Measurements from ENCODE around the gene PRKCA.
"Not testable (repeated sequence)": the region's sequence is repeated elsewhere in the genome, so short reads cannot be mapped to it uniquely, and the experiment has no call there.

Gene PRKCA

DNA sequence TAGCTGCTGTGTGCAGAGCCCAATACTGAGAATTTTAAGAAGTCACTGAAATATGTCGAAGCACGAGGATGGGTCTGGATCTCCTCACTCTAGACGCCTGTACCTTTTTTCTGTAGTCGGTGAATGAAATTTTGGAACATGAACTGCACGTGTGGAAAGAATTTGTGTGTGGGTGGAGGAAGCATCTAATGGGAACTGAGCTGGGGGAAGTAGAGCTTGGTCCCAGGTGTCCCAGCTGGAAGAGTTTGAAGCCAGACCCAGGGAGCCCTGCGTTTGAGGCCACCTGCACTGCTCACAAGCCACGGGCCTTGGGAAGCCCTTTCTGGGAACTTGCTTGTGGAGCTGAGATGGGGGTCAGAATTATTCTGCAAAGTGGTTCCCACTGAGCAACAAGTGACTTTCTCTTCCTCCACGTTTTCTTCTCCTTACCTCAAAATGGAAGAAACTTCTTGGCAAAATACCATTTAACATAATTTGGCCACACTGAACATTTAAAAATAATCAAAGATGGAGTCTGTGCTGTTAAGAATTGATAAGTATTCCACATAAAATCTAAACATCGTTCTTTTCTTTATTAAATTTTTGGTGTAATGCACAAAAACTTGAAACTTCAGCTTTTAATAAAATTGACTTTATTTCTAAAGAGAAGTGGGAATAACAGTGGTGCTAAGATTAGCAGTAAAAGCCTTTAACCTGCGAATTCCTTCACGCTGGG lies 163.8 kb downstream of the PRKCA start:
- DNase-seq (ENCODE audit: low read depth in 2 of 2): no peak

DNA sequence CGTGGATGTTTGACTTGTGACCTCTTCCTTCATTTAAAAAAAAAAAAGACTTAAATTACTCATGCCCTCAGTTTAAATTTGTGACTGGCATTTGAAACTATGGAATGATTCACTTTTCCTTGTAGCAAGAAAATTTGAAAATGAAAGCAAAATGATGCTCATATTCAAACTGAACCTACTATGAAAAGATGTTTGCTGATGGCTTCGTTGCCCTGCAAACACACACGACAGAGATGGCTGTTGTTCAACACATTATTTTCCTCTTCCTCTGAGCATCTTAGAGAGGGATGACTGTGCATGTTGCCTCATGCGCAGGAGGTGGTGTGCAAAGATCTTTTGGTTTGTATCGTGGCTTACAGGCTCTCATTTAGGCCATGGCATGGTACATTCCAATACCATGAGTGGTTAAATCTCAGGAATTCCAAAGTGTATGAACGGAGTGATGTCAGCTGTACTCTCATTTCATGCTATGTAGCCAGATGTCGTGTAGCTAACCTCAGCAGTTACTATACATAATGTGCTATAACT lies 164.5 kb downstream of the PRKCA start:
- no peak for DNase-seq (ENCODE audit: low read depth in 2 of 2)

DNA sequence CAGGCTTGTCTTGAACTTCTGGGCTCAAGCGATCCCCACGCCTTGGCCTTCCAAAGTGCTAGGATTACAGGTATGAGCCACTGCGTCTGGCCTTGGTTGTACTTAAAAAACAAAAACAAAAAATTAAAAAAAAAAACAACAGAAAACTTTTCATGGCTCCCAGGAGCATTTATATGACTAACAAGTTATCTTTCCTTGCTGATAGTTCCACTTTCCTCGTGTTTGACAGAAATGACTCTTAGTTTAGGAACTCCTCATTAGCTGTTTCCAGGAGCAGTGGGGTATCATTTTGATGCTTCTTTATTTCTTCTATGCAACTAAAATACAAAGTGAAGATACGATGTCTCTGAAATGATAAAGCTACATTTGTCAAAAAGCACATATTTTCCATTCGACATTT lies 165.4 kb downstream of the PRKCA start:
- DNase-seq (ENCODE audit: low read depth in 2 of 2): no peak

DNA sequence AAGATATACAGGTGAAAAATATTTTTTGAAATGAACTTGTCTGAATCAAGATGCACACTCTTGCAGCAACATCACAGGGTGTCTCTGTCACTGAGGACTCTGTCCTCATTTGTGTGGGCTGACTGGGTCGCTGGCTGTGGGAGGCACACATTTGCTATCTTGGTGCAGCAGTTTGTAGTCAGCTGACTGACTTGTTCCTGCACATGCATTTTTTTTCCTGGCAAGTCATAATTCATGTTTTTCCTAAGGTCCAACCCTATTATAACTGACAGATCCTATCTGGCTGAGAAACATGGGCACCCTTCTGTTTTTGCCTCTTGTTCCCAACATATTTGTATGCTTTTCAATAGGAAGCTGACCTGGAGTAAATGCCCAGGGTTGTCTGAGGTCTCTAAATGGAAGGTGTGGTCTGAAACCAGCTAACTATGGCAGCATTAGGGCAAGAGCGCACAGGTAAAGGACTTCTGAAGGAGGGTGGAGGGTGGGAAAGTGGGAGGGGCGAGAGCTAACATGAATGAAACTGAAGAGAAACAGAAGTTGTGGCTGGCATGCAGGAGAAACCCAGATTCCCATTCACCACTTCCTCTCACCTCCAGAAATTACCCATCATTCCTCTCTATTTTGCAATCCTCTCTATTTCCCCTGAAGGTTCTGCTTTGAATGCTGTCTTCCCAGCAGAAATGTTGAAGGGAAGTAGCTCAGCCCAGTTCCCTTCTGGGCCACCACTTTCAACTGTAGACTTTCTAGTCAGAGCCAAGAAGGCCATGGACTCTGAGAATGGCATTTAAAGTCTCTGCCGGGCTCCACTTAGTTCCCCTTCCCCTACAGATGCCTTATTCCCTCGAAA lies 166.1 kb downstream of the PRKCA start:
- DNase-seq (ENCODE audit: low read depth in 2 of 2): no peak

DNA sequence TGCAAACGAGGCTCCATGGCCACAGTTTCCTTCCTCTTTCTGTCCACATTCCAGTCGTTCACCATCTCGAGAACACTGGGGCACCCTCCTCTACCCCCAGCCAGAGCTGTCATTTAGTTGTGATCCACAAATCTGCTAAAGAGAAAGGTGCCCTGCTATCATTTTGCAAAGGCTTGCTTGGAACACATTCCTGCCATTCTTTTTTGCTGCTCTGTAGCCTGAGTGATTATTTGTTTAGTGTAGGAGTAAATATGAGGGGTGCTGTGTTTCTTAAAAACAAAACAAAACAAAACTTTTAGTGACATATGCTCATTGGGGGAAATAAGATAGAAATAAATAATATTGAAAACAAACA lies 166.7 kb downstream of the PRKCA start:
- no peak for DNase-seq (ENCODE audit: low read depth in 2 of 2)

DNA sequence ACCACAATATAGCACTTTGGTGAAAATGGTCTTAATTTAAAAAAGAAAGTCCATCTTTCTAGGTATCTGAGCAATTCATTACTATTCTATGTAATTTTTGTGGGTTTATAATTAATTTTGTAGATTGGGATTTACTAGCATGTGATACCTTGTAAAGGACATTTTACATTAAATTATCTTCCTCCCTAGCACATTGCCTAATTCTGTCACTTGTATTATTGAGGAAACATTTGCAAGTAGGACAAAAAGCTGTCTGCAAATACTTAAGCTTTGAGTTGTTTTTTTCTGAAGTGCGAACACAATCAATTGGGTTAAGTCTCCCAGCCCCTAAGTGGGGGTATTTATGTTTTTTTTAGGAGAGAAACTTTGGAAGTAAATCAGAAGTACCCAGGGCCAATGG lies 167.0 kb downstream of the PRKCA start:
- DNase-seq (ENCODE audit: low read depth in 2 of 2): no peak

DNA sequence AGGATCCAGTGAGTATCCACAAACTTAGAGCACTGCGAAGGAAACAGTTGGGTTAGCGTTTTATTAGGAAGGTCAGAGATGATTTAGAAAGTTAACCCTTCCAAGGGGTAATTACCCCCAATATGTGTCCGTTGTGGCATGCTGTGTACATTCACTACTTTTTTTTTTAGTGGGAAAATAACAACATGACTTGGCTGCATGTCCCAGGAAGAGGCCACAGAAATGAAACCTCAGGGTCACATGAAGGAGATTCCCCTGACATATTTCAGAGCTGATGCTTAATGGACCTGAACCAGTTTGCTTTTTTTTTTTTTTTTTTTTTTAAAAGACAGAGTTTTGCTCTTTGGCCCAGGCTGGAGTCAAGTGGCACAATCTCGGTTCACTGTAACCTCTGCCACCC lies 167.5 kb downstream of the PRKCA start:
- no peak for DNase-seq (ENCODE audit: low read depth in 2 of 2)

DNA sequence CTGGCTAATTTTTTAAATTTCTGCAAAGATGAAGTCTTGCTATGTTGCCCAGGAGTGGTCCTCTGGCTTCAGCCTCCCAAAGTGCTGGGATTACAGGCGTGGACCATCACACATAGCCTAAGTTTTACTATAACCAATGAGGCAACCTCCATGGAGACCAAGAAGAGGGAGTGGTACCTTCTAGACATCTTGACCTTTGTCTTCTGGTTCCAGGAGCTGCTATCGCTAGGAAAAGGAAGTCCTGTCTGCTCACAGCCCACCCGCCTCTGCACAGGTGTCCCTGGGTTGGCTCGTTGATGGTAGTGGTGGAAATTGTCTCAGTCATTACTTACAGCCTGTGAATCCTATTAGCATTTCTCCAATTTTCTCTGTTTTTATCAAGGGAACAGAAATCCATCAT lies 169.7 kb downstream of the PRKCA start:
- DNase-seq (ENCODE audit: low read depth in 2 of 2): no peak

DNA sequence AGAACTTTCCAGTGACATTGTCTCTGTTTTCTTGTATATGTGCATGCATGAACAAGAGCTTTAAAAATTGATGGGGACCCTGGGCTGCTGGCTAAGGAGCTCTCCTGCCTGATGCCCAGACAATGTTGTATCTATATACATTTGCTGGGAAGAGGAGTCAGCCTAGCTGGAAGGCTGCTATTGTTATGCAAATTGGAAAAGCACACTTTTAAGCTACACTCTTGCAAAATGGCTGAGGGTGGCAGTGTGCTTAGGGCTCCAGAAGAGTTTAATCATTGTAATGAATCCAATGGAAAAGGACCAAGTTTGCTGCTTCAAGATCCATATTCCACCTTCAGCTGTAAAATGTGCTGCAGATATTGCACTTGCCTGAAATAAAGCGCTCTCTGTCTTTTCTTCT lies 171.8 kb downstream of the PRKCA start:
- DNase-seq (ENCODE audit: low read depth in 2 of 2): no peak

DNA sequence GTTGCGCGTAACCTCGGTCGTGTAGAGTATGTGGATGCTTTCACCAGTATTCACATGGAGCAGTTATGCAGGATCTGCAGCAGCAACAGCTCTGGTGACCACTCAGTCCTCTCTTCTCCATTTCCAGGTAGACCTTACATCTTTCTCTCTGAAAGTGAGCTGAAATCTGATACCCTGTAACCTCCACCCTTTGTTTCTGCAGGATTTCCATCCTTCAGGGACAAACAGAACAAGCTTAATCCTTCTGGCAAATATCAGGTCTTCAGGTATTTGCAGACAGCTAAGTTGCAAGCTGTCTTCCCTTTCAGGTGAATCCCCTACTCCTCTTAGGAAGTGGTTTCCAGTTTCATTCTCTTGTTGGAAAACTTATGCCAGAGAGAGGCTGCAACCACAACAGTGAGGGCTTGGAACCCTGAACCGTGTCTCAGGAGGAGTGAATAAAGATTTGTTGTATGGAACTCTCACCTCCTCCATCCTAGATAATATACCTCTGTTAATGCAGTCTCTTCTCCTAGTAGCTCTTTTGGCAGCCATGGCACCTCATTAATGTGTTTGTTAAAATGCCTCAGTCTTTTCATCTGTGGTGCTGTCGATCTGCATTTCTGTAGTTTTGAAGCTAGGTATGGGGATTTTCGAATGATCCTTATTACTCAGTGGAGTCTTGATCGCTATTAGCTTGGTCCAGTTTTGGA lies 172.5 kb downstream of the PRKCA start:
- DNase-seq (ENCODE audit: low read depth in 2 of 2): no peak

DNA sequence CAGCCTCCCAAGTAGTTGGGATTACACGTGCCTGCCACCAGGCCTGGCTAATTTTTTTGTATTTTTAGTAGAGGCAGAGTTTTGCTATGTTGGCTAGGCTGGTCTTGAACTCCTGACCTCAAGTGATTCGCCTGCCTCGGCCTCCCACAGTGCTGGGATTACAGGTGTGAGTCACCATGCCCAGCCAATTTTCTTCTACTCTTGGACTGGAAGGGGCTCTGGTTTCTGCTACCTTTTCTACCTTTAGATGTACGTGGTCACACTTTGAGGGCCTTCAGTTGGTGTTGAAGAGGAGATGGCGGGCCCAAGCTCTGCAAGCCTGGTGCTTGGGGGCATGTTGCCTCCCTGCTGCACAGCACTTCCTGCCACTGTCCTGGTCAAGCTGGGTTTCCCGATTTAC lies 173.6 kb downstream of the PRKCA start:
- no peak for DNase-seq (ENCODE audit: low read depth in 2 of 2)

DNA sequence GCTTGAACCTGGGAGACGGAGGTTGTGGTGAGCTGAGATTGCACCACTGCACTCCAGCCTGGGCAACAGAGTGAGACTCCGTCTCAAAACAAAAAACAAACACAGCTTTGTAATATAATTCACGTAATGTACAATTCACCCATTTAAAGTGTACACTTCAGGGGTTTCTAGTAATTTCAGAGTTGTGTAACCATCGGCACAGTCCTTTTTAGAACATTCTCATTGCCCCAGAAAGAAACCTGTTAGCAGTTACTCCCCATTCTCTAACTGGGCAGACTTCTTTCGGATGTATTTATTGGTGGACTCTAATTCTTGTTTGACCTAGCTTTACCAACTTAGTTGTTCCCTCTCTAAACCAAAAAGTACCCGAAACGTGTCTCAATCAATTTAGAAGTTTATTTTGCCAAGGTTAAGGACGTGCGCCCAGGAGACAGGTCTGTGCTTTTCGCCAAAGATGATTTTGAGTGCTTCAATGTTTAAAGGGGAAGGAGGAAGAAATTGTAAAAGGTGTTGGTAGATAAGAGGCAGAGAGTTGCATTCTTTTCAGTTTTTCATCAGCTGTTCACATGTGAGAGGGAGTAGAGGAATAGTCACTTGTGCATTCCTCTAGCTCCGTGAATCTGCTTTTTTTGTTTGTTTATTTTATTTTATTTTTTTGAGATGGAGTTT lies 175.3 kb downstream of the PRKCA start:
- DNase-seq (ENCODE audit: low read depth in 2 of 2): no peak

DNA sequence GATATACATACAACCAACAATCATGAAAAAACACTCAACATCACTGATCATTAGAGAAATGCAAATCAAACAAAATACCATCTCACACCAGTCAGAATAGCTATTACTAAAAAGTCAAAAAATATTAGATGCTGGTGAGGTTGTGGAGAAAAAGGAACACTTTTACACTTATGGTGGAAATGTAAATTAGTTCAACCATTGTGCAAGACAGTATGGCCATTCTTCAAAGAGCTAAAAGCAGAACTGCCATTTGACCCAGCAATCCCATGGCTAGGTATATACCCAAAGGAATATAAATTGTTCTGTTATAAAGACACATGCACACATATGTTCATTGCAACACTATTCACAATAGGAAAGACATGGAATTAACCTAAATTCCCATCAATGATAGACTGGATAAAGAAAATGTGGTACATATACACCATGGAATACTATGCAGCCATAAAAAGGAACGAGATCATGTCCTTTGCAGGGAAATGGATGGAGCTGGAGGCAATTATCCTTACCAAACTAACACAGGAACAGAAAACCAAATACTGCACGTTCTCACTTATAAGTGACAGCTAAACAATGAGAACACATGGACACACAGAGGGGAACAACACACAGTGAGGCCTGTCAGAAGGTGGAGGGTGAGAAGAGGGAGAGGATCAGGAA lies 176.9 kb downstream of the PRKCA start:
- DNase-seq (ENCODE audit: low read depth in 2 of 2): not testable (repeated sequence)

DNA sequence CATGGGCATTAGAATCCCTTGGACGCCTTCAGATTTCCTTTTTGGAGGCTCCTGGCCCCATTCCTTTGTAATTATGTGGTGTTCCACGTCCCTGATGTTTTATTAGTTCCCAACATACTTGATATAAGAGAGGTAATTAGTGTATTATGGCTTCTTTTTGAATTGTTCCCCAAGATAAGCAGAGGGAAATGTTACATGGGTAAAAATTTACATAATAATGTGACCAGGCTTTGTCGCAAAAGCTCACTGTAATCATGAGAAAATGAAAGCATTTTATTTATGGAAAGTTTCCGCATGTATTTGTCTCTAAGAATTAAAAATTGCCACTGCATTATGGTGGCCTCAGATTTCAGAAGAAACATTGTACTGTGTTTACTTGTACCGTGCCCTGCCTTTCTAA lies 177.8 kb downstream of the PRKCA start:
- DNase-seq (ENCODE audit: low read depth in 2 of 2): no peak

DNA sequence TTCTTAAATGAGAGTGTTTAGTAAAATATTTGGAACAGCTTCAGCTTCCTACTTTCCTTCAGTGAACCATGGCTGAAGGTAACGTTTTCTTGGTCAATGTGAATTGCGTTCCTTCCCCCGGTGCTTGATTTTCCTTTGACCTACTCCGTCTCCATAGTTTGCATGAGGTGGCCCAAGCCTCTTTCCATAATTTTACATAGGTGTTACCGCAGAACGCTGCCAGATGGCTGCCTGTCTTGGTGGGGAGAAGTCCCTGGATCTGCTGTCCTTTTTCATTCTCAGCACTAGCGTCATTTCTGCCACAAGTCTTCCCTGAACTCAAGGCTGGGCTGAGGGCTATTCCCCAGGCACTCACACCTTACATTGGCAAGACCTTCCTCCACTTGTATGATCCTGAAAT lies 178.4 kb downstream of the PRKCA start:
- no peak for DNase-seq (ENCODE audit: low read depth in 2 of 2)

DNA sequence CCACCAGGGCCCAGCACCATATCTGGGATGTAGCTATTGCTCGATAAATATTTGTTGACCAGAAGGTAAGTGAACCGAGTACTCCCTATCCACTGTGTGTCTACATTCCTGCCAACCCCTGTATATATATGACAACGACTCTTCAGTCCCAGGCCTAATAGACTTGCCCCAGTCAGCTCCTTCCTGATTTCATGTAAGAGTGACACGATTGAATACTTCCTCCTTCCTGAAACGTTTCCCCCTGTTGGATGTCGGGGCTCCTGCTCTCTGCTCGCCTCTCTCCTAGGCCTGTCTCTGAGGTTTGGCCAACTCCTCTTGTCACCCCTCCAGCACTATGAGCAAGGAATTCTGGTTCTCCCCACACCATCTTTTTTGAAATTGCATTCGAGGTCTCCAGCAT lies 178.9 kb downstream of the PRKCA start:
- DNase-seq (ENCODE audit: low read depth in 2 of 2): no peak

DNA sequence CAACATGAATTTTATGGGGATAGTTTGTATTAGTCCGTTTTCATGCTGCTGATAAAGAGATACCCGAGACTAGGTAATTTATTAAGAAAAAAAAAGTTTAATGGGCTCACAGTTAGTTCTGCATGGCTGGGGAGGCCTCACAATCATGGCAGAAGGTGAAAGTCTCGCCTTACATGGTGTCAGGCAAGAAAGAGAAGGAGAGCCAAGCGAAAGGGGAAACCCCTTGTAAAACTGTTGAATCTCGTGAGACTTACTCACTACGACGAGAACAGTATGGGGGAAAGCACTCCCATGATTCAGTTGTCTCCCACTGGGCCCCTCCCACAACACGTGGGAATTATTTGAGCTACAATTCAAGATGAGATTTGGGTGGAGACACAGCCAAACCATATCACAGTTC lies 181.5 kb downstream of the PRKCA start:
- no peak for DNase-seq (ENCODE audit: low read depth in 2 of 2)

DNA sequence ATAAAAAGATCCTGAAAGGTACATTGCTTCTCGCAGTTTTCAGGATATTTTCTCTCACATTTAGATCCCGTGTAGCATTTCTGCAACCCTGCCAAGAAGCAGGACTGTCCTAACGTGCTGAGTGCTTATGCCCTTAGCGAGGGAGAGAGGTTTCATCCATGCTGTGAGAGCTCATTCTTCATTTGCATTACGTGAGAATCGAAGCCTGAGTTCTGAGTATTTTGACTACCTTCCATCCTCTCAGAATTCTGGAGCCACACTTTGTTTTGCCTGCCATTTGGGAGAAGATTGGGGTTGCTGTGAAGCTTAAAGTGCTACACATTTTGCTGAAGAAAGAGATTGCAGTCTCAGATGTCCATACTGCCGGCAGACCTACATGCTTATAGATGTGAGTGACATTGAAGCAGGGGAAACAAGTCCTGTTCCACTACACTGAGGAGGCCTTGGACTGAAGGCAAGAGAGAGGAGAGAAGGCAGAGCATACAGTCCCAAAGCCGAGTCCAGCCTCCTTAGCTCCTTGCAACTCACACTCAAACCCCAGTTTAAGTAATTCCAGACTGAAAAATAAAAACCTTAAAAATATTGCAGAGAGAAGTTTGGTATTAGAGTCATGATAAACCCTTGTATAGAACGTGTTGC lies 183.0 kb downstream of the PRKCA start:
- DNase-seq (ENCODE audit: low read depth in 2 of 2): no peak

DNA sequence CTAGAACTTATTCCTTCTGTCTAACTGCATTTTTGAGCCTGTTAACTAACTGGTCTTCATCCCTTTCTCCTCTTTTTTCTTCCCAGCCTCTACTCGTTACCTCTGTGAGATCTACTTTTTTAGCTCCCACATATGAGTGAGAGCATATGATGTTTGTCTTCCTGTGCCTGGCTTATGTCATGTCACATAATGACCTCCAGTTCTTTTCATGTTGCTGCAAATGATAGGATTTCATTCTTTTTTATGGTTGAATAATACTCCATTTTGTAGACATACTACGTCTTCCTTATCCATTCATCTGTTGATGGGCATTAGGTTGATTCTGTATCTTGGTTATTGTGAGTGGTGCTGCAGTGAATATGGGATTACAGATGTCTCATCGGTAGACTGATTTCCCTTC lies 184.7 kb downstream of the PRKCA start:
- no peak for DNase-seq (ENCODE audit: low read depth in 2 of 2)

DNA sequence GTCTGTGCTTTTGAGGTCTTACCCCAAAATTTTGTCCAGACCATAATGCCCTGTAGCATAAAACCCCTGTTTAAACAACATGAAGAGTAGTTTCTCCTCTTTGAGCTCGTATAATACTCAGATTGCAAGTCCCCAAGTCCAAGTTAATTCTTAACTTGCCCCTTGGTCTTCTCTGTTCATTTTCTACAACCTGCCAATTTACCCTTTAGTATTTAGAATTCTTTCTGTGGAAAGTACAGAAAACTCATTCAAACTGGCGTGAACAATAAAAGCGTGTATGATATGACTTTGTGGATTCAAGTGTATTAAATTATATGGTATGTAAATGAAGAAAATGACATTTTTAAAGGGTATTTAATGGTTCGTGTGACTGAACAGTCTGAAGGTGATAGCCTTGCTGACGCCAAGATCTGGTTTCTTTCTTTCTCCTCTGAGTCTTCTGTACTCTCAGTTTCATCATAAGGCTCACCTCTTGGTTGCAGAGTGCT lies 185.6 kb downstream of the PRKCA start:
- no peak for DNase-seq (ENCODE audit: low read depth in 2 of 2)

DNA sequence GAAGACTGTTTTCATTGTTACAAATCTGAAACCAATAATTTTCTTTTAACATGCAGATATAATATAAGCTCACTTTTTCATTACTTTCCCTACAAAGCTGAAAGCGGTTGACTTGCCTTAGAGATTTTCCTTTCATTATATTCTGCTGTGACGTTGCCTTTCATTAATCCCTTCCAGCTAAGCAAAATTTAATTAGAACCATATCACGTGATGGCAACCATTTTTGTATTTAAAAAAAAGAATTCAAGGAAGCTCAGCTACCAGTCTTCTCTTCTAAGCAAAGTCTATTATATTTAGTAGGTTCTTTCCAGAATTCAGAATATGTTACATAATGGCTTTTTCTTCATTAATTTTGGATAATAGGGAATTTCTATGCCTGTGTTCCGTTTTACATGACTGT lies 186.5 kb downstream of the PRKCA start:
- no peak for DNase-seq (ENCODE audit: low read depth in 2 of 2)

All from stimulated activated CD8-positive, alpha-beta memory T cell treated with anti-CD3 and anti-CD28 coated beads, Interleukin-15, amount 100 ng/mL, for 4 hours (primary cell).